Fibroblast of mammary gland (primary cell): ENCODE data around the gene RND3.

Experiments
- DNase-seq: peaks from one replicate; pipeline ENCODE4 v3.0.0-alpha.2; 2010; ENCODE audit warnings: low read depth
- H3K4me3 ChIP-seq: 2 replicates; pipeline ENCODE4 v1.5.1; 2011; ENCODE audit warnings: low read depth, mild to moderate bottlenecking, low read length, moderate library complexity; ENCODE audit not compliant: control insufficient read depth
- TF ChIP-seq, protein P1 (sequence below): conservative IDR thresholded peaks from 2 replicates; pipeline ENCODE4 v1.5.1; 2011; ENCODE audit warnings: low read depth, low read length, inconsistent platforms; ENCODE audit not compliant: control insufficient read depth, insufficient read depth

The RND3 gene

DNA sequence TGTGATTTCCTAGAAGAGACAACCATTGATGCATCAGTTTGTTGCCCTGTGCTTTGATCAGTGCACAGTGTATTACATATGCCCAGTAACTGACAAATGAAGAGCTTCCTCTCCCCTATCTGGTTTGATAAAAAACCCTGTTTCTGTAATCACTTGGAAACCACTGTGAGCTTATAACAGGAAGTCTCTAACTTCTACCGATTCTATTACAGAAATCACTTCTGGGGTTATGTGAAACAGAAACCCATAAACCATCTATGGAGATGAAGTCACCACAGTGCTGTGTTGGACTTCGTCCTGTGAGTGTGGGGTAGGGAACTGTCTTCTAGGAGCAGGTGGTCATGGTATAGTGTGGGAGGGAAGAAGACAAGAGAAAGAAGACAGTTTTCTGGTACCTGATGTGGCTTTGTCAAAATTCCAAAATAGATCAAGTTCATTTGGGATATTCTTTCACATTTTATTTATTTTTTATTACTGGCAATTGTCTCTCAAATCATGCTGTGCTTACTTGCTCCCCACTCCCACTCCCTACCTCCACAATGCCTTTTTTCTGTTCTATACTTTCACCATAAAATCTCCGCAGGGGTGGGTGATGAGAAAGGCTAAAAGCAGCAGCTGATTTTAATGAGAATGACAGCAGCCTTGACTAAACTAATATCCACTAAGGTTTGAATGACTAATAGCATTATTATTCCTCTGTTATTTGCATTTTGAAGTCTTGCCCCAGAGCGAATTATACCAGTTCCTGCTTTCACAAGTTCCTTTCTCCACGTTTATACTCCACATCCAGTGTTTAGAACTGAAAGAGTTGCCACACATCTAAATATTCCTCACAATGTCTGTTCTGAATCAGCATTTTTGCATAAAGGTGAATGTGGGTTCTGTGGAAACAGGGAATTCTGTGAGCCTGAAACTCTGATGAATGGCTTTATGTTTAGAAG, 41.7 kb upstream of the RND3 start:
- TF ChIP-seq, protein P1, sequence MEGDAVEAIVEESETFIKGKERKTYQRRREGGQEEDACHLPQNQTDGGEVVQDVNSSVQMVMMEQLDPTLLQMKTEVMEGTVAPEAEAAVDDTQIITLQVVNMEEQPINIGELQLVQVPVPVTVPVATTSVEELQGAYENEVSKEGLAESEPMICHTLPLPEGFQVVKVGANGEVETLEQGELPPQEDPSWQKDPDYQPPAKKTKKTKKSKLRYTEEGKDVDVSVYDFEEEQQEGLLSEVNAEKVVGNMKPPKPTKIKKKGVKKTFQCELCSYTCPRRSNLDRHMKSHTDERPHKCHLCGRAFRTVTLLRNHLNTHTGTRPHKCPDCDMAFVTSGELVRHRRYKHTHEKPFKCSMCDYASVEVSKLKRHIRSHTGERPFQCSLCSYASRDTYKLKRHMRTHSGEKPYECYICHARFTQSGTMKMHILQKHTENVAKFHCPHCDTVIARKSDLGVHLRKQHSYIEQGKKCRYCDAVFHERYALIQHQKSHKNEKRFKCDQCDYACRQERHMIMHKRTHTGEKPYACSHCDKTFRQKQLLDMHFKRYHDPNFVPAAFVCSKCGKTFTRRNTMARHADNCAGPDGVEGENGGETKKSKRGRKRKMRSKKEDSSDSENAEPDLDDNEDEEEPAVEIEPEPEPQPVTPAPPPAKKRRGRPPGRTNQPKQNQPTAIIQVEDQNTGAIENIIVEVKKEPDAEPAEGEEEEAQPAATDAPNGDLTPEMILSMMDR = no peak
- H3K4me3 ChIP-seq = no peak overlapping the region
- DNase-seq = peak; percentile 73

DNA sequence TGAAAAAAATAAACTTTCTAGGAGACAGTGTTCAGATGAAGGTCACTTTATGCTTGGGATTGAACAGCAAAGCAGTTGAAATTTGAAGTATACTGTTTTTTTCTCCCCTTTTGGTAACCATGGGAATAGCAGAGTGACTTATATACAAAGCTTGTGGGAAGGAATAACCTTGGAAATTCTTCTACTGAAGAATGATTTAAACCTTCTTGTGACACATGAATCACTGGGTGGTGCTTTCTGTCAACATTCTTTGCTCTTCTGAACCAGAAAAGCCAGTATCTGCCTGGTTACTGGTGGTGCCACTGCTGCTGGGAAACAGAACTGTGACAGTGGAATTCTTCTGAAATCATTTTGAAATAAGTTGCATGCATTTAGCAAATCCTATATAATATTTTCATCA, 39.4 kb upstream of the RND3 start:
- DNase-seq = peak; percentile 92
- no peak overlapping the region for H3K4me3 ChIP-seq
- TF ChIP-seq, protein P1 = no peak

DNA sequence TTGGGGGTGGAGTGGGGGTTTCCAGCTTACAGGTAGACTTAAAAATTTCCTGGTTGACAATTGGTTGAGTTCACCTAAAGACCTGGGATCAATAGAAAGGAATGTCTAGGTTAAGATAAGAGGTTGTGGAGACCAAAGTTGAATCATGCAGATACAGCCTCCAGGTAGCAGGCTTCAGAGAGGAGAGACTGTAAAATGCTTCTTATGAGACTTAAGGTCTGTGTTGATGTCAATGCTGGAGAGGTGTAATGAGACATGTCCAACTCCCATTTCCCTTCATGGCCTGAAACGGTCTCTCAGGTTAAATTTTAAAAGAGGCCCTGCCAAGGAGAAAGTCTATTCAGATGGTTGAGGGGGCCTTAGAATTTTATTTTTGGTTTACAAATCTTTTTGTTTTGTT, 38.5 kb upstream of the RND3 start:
- H3K4me3 ChIP-seq = no peak overlapping the region
- TF ChIP-seq, protein P1 = no peak
- DNase-seq = no peak

DNA sequence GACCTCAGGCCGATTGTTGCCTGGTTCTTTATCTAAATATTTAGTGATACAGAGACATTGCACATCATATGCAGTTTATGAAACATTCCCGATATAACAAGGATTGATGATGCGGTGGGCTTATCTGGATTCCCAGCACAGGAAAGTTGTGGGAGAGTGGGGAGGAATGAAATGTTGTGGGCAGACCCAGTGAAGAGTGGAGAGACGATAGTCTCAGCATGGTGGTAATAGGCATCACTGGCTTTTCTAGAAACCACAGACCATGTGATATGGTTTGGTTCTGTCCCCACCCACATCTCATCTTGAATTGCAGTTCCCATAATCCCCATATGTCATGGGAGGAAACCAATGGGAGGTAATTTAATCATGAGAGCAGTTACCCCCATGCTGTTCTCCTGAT, 34.8 kb upstream of the RND3 start:
- TF ChIP-seq, protein P1 = no peak
- no peak overlapping the region for H3K4me3 ChIP-seq
- DNase-seq = no peak

DNA sequence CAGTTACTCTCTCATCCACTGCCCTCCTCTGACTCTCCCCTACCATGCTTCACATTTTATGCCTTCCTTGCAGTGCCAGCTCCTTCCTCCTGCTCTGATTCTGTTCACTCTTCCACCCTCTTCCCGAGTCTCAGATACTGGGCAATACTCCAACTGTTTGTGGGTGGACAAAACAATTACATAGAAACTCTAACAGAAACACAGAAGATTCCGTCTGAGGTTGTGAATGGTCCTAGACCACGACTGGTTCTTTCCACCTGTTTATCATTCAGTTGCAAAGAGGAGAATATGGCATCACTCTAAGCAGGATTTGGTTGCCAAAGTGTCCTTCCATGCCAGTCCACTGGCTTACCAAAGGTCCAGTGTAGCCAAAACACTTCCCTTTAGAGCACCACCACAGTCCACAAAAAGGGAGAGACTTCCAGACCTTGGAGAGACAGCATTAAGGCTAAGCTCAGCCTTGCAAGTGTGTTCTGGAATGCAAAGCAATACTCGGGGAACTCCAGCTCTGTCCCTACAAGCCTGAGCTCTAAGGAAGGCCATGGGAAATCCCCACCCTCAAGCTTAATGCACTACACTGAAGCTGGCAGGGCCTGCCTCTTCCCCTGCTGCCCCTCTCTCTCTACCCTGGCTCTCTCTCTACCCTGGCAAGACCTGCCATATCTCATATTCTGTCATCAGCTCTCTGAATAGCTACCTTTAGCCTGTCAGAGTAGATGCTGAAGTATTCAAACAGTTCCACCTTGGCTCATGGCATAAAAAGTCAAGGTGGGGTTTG, 33.6 kb upstream of the RND3 start:
- H3K4me3 ChIP-seq = no peak overlapping the region
- TF ChIP-seq, protein P1 = no peak
- DNase-seq = peak; percentile 66

DNA sequence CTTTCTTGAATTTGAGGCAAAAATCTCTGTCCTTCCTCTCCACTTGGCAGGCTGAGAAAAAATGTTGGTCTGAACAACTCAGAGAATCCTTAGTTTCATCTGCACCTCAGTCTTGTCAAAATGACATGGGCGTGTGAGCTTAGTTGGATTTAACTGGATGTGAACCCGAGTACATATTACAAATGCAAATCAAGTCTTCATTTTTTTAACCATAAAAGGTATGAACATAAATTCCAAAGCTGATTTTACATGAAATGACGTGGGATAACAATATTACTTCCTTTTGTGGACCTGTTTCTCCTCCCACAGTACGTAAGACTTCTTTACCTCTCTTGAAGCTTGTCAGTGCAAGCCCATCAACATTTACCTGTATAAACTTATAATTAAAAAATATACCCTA, 32.6 kb upstream of the RND3 start:
- no peak for DNase-seq
- no peak overlapping the region for H3K4me3 ChIP-seq
- TF ChIP-seq, protein P1 = no peak
